T-helper 22 cell (primary cell): Measurements from ENCODE around the gene PAK4.
A peak's percentile ranks its signal among the peaks of the same experiment; 100 is the strongest.
"Not testable (repeated sequence)": the region's sequence is repeated elsewhere in the genome, so short reads cannot be mapped to it uniquely, and the experiment has no call there.

ENCODE experiments used
- DNase-seq: peaks from one replicate; pipeline ENCODE4 v3.0.0-alpha.2; 2020; ENCODE audit warnings: low read depth

Gene PAK4

DNA sequence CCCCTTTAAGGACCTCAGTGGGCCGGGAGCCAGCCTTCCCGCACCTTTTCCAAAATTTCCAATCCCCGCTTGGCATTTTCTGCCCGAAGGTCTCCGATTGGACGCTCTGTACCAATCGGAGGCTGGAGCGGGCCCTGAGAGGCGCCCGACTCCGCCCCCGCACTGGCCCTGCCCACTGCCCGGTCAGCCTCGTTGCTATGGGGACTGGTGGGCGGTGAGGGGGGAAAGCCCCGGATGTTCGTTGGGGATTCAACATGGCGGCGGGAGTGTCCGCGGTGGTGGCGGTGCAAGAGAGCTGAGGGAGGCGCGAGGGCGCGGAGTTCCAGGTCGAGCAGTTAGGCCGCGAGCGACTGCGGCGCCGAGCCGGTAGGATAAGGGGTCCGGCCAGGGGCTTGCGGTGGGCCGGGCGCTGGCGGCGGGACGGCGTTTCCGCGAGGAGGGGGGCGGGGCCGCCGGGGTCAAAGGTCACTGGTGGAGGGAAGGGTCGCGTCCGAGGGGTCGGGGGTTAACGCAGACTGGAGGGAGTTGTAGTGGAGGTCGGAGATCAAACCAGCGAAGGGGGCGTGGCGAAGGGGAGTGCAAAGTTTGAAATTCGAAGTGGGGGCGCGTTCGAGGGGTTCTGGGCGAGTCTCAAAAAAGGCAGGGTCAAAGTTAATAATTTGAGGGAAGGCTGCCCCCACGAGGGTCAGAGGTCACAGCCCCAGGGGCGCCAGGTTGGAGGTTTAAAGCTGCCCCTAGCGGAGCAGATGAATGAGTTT, at the start of gene PAK4:
TSS of gene PAK4 (plus strand) at position 233 of the 758 bp plus-strand sequence. CDS start 43,768 bp downstream, outside the sequence.
- peak; percentile 94 for DNase-seq

DNA sequence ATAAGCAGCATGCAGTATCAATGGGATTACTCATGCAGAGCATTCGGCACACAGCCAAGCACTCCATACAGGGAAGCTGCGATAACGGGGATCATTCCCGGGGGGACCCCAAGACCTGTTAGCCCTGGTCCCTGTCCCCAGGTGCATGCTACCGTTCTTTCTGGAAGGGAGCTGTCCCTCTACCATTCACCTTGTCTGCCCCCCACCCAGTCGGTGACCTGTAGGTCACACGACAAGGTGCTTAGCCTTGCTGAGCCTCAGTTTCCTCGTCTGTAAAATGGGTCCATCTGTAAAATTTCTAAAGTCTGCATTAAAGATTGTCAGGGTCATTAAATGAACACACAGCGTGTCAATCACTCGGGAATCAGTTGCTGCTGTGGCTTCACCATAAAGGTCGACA, 48.3 kb upstream of the PAK4 start:
- DNase-seq = no peak

DNA sequence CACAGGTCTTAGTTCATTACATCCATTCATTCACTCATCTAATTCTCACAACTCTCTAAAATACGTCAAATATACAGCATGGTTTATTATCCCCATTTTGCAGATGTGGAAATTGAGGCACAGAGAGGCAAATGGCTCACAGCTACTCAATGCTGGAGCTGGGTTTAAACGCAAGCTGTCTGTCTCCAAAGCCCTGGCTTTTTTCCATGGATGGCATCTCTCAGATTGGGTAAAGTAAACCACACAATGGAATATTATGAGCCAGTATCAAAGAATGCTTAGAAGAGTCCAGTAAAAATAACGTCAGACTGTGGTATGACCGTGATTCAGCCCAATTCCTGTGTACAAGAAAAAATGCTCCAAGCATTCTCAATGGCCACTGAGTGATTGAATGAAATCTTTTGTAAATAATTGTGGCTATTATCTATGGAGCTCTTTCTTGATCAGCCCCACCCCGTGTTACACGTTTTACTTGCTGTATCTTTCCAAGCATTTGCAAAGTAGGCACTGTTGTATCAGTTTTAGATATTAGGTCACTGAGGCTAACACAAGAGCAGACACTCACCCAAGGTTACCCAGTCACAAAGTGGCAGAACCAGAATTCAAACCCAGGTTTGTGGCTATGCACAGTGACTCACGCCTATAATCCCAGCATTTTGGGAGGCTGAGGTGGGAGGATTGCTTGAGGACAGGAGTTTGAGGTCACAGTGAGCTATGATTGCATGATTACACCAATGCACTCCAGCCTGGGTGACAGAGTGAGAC, 47.0 kb upstream of the PAK4 start:
- DNase-seq = no peak

DNA sequence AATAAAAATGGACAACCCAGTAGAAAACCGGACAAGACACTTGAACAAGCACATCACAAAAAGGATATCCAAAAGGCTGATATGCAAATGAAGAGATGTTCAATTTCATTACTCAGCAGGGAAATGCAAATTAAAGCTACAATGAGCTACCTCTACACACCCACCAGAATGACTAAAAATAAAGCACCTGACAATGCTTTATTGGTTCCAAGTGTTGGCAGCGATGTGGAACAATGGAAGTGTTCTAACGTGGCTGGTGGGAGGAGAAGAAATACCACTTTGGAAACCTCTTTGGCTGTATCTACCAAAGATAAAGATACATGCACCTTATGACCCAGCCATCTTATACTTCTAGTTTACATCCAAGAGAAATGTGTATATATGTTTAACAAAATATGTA, 45.2 kb upstream of the PAK4 start:
- DNase-seq = no peak

DNA sequence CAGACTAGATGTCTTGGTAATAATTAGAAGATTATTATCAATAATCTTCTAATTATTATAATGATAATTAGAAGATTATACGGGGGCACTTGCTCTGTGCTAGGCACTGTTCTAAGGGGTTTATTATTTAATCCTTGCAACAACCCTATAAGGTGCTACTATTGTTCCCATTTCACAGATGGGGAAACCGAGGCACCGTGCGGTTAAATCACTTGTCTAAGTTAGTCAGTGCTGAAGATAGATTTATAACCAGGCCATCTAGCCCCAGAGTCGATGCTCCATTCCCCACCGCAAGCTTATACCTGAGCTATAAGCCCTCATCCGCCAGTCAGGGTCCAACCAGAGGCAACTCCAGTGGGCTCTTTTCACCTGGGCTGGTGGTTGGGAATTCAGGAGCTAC, 43.4 kb upstream of the PAK4 start:
- no peak for DNase-seq

DNA sequence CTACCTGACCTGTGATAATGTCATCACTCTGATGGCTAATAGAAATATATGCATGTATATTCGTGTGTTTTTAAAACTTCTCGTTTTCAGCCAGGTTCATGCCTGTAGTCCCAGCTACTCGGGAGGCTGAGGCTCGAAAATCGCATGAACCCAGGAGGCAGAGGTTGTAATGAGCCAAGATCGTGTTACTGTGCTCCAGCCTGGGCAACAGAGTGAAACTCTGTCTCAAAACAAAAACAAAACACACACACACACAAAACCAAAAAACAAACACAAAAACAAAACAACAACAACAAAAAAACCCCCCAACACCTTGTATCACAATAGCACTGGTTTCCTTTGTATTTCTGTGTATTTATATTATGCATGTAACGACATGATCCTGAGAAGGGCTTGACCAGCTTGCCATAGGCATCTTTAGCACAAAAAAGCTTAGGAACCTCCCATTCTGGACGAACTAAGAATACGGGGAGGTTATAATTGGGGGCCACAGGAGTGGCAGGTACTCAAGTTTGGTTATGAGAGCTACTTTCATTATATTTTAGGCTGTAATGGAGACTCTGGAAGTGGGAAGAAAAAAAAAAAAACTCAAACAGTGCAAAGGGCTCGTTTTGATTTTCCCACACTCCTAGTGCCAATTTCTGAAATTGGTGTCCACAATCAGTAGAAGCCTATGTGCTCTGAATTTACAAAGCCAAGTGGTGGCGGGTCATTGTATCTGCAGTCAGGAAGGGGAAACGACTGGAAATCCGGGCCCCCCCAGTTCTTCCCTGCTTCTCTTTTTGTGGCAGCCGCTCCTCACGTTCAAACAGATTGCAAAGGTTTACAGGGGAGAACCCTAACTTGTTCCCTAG, 42.6 kb upstream of the PAK4 start:
- DNase-seq = no peak

DNA sequence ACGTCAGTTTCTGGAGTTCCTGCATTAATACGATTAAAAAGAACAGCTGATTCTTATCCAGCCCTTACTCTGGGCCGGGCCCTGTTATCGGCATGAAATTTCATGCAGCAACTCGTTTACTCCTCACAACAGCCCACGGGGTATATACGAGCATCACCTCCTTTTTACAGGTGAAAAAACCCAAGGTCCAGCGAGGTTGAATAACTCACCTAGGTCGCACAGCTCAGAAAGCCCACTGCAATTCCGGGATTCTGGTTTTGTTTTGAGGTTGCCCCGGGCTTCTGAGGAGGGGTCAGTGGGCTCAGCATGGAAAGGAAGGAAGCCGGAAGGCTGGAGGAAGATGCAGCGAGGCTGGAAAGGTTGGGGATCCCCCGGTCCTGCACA, 42.0 kb upstream of the PAK4 start:
- no peak for DNase-seq

DNA sequence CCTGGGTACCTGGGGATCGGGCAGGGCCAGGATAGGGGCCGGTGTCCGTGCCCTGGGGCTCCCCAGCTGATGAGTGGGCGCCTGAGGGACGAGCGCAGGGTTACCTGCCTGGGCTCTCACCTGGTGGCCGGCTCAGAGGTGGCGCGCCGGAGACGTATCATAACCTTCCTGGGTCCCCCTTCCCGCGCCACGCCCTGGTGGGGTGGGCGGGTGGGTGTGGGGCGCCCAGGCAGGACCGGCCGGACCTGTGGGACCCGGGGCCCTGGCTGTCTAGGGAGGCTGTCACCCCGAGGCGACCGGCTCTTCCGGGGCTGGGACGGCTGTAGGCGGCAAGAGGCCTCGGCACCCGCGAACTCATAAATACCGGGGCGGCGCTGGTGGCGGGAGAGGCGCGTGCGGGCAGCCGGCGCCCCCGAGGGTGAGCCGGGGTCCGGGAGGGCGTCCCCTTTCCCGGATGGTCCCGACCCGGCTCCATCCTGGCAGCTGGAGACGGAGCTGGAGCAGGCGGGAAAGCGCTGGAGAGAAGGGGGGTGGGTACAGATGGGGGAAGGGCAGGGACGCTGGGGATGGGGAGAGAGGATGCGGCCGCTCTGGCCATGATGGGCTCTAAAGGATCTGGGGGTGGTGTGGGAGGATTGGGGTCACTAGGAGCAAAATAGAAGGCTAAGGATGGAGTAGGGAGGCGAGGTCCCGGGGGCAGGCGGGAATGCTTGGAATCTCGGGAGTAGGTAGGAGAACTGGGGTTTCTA, 41.4 kb upstream of the PAK4 start, which contains the start of gene ACP7:
TSS of gene ACP7 (plus strand) at position 386 of the 749 bp plus-strand sequence. CDS start 902 bp downstream, outside the sequence.
- no peak for DNase-seq

DNA sequence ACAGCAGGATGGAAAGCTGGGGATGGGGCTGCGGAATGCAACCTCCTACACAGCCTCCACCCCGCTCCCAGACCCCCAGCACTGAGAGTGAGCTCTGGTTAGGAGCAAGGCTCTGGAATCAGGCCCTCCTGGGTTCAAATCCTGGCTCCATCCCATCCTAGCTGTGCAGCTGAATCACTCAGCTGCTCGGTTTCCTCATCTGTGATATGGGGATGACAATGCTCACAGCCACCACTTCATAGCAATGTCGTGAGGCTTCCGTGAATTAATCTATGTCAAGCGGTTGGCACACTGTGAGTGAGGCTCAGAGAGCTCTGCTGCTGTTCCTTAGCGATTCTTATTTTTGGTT, 40.9 kb upstream of the PAK4 start:
- no peak for DNase-seq

DNA sequence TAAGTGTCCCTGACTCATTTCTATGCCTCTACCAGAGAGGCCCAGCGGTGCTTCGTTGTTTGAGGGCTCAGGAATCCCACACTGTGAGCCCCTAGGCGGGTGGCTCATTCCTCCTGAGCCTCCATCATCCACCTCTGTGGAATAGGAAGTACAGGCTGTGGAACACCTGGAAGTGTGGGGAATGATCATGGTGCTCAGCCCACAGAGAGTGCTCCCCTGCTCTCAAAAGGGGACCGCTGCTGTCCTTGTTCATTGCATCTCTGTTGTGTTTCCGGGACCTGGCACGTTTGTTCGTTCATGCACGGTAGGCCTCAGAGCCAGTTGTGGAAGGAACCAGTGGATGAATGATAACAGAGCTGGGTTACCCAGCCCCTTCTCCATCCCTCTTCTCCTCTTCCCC, 40.2 kb upstream of the PAK4 start:
- DNase-seq = no peak

DNA sequence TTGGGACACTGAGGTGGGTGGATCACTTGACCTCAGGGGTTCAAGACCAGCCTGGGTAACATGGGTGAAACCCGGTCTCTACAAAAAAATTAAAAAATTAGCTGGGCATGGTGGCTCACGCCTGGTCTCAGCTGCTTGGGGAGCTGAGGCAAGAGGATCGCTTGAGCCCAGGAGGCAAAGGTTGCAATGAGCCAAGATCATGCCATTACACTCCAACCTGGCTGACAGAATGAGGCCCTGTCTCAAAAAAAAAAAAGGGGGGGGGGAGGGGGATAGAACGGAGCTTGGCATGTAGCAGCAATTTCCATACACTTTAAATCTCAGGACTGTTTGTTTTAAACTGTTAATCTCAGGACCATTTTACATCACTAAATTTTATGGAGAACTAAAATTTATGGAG, 39.2 kb upstream of the PAK4 start:
- DNase-seq = no peak

DNA sequence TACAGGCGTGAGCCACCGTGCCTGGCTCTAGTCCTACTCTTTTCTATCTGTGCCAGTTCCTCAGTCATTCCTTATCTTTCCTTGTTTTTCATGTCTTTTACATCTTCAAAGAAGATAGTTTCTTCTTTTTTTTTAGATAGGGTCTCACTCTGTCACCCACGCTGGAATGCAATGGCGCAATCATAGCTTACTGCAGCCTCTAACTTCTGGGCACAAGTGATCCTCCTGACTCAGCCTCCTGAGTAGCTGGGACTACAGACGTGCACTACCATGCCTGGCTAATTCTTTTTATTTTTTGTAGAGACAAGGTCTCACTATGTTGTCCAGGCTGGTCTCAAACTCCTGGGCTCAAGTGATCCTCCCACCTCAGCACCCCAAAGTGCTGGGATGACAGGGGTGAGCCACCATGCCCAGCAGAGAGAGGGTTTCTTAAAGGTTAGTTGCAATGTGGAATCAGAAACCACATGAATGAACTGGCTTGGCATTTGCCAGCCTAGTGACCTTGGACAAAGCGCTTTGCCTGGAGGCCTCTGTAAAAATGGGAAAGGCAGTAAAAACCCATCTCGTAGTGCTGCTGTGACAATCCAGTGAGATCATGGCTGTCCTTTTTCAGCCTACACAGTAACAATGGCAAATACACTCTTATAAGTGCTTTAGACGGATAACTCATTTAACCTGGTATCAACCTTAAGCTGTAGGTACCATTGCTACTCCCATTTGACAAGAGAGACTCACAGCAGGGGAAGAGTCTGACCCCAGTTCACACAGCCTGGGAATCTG, 37.5 kb upstream of the PAK4 start:
- no peak for DNase-seq

DNA sequence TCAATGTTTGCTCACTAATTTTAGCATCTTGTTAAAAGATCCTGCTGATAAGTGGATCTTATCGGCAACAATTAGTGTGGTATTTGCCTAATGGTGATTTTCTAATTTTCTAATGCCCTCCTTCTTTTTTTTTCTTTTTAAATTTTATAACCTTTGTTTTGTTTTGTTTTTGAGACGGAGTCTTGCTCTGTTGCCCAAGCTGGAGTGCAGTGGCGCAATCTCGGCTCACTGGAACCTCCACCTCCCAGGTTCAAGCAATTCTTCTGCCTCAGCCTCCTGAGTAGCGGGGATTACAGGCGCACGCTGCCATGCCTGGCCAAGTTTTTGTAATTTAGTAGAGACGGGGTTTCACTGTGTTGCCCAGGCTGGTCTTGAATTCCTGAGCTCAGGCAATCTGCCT, 35.6 kb upstream of the PAK4 start:
- DNase-seq = not testable (repeated sequence)

DNA sequence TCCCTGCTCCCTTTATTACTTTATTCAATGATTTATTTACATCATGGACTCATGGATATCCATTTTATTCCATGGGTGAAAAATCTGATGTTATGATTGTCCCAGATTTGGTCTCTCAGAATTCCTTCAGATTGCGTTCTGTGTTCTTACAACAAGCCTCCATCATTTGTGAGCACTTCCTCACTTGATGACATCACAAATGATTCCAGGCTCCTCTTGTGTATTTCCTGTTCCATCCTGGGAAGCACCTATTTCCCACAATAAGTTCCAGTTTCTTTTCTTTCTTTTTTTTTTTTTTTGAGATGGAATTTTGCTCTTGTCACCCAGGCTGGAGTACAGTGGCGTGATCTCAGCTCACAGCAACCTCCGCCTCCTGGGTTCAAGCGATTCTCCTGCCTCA, 34.7 kb upstream of the PAK4 start:
- no peak for DNase-seq

DNA sequence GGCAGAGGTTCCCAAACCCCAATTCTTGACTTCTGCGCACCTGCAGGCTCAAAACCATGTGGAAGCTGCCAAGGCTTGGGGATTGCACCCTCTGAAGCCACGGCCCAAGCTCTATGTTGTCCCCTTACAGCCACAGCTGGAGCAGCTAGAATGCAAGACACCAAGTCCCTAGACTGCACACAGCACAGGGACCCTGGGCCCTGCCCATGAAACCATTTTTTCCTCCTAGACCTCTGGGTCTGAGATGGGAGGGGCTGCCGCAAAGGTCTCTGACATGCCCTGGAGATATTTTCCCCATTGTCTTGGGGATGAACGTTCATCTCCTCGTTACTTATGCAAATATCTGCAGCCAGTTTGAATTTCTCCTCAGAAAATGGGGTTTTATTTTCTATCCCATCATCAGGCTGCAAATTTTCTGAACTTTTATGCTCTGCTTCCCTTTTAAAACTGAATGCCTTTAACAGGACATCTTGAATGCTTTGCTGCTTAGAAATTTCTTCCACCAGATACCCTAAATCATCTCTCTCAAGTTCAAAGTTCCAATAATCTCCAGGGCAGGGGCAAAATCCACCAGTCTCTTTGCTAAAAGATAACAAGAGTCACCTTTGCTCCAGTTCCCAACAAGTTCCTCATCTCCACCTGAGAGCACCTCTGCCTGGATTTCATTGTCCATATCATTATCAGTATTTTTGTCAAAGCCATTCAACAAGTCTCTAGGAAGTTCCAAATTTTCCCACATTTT, 29.6 kb upstream of the PAK4 start:
- not testable (repeated sequence) for DNase-seq

DNA sequence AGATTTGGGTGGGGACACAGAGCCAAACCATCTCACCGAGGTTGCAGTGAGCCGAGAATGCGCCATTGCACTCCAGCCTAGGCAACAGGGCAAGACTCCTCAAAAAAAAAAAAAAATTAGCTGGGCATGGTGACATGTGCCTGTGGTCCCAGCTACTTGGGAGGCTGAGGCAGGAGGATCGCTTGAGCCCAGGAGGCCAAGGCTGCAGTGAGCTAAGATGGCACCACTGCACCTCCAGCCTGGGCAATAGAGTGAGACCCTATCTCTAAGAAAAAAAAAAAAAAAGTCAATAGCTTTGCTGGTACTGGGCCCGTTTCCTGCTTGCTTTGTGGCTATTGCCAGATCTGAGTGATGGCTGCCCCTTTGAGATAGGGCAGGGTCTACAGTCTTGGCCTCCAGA, 28.3 kb upstream of the PAK4 start:
- no peak for DNase-seq

DNA sequence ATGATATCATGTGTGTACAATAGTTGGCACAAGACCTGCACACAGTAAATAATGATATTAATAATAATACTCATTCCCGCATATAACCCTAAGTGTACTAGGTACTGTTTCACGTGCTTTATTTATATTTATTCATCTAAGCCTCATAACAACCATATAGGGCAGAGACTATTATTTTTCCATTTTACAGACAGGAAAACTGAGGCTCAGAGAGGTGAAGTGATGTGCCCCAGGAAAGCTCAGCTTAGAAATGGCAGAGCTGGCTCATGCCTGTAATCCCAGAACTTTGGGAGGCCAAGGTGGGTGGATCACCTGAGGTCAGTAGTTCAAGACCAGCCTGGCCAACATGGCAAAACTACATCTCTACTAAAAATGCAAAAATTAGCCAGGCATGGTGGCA, 27.9 kb upstream of the PAK4 start:
- DNase-seq = no peak

DNA sequence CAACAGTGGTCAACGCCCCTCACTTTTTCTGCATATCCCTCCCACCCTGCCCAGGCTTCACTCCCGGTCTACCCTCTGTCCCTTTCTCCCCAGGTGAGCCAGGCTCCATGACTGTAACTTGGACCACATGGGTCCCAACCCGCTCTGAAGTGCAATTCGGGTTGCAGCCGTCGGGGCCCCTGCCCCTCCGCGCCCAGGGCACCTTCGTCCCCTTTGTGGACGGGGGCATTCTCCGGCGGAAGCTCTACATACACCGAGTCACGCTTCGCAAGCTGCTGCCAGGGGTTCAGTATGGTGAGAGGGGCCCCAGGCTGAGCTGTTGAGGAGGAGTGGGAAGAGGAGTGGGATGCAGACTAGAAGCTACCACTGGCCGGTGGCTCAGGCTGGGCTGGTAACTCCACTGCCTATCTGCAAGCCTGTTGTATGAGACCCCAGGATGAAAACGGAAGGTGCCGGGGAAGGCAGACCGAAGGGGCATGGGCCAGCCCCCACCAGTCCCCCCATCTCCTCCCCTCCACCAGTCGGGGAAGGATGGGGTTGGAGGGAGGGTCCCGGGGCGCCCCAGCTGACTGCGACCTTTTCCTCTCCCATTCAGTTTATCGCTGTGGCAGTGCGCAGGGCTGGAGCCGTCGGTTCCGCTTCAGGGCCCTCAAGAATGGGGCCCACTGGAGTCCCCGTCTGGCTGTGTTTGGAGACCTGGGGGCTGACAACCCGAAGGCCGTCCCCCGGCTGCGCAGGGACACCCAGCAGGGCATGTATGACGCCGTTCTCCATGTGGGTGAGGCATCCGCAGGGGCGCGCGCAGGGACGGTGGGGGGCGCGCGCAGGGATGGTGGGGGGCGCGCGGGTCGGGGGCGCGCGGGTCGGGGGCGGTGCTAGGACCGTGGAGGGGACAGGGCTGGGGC, 27.0 kb upstream of the PAK4 start:
- DNase-seq = no peak

DNA sequence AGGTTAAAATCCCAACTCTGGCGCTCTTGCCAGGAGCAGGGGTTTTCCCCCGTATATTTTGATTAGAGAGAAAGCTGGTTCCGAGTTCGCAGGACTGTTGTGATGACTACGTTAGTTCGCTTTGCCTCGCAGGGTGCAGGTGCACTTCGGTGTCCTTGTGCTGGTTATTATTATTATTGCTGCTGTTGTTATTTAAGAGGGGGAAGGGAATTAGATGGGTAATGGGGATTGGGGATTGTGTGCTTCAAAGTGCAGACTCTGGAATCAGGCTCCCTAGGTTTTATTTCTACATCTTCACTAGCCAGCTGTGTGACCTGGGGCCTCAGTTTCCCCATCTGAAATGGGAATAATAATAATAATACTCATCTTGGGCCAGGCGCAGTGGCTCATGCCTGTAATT, 26.2 kb upstream of the PAK4 start:
- no peak for DNase-seq
